Esophagus squamous epithelium (tissue), 4 donors: Measurements from ENCODE around the gene NBPF6.
"Not testable (repeated sequence)": the region's sequence is repeated elsewhere in the genome, so short reads cannot be mapped to it uniquely, and the experiment has no call there.

ENCODE experiments used
- POLR2A ChIP-seq, 4 donors: fragments of 450-650 bp; IDR thresholded peaks; one replicate each; pipeline ENCODE4 v1.6.1; 2017; ENCODE audit warnings: antibody characterized with exemption in 4 of 4, mild to moderate bottlenecking in 4 of 4, moderate library complexity in 3 of 4
- TF ChIP-seq, protein P1 (sequence below), 6 experiments: fragments of 450-650 bp in 4 of 6; fragments of 200-600 bp in 2 of 6; sonication (generic) in 2 of 6; IDR thresholded peaks; one replicate each; pipeline ENCODE4 v1.5.1; 2016 to 2019; ENCODE audit warnings: antibody characterized with exemption in 6 of 6, mild to moderate bottlenecking in 4 of 6, moderate library complexity in 4 of 6

DNA sequence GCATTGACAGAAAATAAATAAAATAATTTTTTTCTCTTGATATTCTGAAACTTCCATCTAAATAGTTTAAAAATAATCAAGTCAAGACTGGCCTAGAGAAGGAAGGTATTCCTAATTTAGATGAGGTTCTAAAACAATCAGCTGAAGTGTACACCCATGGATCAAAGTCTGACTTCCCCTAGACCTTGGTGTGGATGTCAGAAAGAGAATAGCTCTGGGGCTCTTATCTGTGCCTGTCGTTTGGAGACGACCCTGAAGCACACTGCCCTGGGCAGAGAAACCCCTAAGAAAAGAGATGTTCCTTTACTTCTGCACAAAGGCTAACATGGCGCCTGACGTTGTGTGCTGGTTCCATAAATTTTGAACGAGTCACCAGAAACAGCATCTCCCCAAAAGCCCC, 30.0 kb upstream of the NBPF6 start:
- TF ChIP-seq, protein P1, sequence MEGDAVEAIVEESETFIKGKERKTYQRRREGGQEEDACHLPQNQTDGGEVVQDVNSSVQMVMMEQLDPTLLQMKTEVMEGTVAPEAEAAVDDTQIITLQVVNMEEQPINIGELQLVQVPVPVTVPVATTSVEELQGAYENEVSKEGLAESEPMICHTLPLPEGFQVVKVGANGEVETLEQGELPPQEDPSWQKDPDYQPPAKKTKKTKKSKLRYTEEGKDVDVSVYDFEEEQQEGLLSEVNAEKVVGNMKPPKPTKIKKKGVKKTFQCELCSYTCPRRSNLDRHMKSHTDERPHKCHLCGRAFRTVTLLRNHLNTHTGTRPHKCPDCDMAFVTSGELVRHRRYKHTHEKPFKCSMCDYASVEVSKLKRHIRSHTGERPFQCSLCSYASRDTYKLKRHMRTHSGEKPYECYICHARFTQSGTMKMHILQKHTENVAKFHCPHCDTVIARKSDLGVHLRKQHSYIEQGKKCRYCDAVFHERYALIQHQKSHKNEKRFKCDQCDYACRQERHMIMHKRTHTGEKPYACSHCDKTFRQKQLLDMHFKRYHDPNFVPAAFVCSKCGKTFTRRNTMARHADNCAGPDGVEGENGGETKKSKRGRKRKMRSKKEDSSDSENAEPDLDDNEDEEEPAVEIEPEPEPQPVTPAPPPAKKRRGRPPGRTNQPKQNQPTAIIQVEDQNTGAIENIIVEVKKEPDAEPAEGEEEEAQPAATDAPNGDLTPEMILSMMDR (IDR thresholded peaks at IDR 0.05) = not testable (repeated sequence)
- TF ChIP-seq POLR2A (IDR thresholded peaks at IDR 0.05) = not testable (repeated sequence)
